PC-9 (cell line): ENCODE data around the gene GALNT2.

Experiments used
- EZH2 ChIP-seq: fragments of 200-600 bp; sonication (generic); IDR thresholded peaks from 2 replicates; pipeline ENCODE4 v1.8.0; 2017; ENCODE audit warnings: antibody characterized with exemption, low read depth
- TF ChIP-seq, protein P1 (sequence below): fragments of 200-600 bp; sonication (generic); conservative IDR thresholded peaks from 2 replicates; pipeline ENCODE4 v1.6.1; 2017; ENCODE audit warnings: mixed run types, antibody characterized with exemption, mild to moderate bottlenecking, moderate library complexity

DNA sequence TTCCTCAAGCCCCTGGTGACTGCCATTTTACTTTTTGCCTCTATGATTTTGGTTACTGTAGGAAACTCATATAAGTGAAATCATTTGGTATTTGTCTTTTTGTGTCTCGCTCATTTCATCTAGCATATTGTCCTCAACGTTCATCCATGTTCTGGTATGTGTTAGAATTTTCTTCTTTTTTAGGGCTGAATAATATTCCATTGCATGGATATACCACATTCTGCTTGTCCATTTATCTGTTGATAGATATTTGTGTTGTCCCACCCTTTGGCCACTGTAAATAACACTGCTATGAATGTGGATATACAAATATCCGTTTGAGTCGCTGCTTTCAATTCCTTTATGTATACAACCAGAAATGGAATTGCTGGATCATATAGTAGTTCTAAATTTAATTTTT lies 4.5 kb upstream of the GALNT2 start:
- TF ChIP-seq, protein P1, sequence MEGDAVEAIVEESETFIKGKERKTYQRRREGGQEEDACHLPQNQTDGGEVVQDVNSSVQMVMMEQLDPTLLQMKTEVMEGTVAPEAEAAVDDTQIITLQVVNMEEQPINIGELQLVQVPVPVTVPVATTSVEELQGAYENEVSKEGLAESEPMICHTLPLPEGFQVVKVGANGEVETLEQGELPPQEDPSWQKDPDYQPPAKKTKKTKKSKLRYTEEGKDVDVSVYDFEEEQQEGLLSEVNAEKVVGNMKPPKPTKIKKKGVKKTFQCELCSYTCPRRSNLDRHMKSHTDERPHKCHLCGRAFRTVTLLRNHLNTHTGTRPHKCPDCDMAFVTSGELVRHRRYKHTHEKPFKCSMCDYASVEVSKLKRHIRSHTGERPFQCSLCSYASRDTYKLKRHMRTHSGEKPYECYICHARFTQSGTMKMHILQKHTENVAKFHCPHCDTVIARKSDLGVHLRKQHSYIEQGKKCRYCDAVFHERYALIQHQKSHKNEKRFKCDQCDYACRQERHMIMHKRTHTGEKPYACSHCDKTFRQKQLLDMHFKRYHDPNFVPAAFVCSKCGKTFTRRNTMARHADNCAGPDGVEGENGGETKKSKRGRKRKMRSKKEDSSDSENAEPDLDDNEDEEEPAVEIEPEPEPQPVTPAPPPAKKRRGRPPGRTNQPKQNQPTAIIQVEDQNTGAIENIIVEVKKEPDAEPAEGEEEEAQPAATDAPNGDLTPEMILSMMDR, result no peak
- no peak for TF ChIP-seq EZH2
